Limb (tissue), 2 donors: ENCODE results near the gene TEAD4.

ENCODE experiments used
- DNase-seq, 2 donors: peaks; one replicate each; pipeline ENCODE4 v3.0.0-alpha.2; 2016; ENCODE audit errors: extremely low spot score in 2 of 2

Gene TEAD4

GRCh38 chr12:3000548-3001275, 41.5 kb downstream of the TEAD4 start:
- DNase-seq, result no peak

DNA sequence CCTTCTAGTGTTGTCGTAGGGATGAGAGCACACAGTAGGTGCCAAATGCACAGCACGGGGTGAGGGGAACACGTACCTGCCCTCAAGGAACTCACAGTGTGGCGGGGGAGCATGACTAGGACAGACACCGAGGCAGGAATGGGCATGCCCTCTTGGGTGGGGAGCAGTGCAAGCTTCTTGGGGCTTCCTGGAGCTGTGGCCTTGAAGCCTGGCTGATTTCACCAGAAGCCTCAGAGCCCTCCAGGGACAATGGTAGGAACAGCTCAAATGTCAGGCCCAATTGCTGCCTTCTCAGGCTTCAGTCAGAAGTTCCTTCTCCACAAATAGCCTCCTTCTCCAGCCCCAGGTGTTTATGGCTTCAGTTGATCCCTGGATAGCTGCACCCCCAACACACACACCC, 43.4 kb downstream of the TEAD4 start:
- DNase-seq, result no peak

DNA sequence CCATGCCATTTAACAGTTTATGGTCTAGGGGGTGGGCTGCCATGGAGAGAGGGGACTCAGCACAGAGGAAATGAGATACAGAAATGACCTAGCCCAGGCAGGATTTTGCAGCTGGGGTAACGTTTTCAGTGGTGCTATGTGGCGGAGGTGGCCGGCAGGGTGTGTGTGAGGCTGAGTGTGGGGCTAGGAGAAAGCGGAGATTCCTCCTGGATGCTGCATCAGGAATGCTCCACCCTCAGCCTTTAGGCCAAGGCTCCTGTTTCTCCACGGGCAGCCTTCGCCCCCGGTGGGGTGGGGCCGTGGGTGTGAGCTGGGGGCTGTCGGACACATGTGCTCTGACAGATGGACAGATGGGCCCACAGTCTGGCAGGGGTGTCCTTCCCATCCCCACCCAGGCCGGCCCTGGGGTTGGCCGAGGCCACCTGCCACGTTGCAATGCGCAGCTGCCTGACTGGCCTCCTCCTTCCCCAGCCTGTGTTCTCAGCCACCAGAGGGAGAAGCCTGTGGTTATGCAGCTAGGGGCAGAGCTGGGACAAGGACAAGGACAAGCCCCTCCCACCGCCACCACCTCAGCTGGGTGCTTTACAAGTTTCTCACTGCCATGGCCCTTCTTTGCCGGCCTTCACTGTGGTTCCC, 44.3 kb downstream of the TEAD4 start:
- DNase-seq, result peak; percentile 28 to 65

DNA sequence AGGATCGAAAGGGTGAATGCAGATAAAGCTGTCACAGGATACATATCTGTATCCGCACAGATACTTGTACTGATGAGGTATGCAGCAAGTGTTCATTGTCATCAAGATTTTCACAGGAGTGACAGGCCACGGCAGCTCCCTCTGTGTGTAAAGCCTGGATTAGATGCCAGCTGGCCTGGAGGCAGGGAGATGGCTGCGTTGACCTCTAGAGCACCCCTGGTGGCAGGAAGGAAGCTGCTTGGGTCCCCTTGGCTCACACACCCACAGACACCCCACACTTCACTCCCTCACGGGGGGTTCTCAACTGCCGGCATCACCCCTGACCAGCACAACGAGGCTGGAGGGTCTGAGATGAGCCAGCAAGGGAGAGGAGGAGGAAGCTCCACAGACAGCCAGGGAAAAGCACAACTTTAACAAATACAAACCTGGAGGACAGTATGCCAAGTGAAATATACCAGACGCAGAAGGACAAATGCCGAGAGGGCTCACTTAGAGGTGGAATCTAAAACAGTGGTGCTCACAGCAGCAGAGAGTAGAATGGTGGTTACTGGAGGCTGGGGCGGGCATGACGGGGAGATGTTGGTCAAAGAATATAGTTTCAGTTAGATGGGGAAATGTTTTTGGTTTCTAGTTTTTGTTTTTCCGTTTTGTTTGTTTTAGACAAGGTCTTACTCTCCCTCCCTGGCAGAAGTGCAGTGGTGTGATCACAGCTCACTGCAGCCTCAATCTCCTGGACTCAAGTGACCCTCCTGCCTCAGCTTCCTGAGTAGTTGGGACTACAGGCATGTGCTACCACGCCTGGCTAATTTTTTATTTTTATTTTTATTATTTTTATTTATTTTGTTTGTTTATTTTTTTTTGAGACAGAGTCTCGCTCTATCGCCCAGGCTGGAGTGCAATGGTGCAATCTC, 45.7 kb downstream of the TEAD4 start:
- DNase-seq, result peak in 1 of 2 donors; percentile 17

GRCh38 chr12:3005736-3006135, 46.5 kb downstream of the TEAD4 start:
- no peak for DNase-seq

DNA sequence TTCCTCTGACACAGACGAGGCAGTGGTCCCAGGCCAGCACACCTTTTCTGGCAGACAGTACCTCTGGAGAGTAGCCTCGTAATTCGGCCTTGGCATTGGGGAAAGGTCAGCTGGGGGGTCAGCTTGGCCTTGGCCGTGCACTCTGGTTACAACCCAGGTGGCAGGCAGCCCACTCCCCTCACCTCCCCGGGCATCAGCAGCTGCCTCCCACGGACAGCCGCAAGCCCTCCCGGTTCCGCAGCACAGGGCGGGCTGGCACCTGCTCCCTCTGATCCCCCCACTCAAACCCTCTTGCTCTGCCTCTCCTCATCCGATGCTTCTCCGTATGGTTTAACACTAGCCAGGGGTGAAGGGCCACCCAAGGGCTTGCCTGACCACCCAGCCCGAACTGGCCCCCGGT, 50.6 kb downstream of the TEAD4 start:
- DNase-seq, result no peak

GRCh38 chr12:3010214-3010930, 51.2 kb downstream of the TEAD4 start:
- no peak for DNase-seq

- no peak for DNase-seq
Measured at GRCh38 chr12:3012786-3013185, 53.6 kb downstream of the TEAD4 start.

GRCh38 chr12:3014641-3015040, 55.4 kb downstream of the TEAD4 start:
- no peak for DNase-seq

GRCh38 chr12:3015356-3015755, 56.2 kb downstream of the TEAD4 start:
- DNase-seq, result no peak

GRCh38 chr12:3016191-3016590, 57.0 kb downstream of the TEAD4 start:
- no peak for DNase-seq

DNA sequence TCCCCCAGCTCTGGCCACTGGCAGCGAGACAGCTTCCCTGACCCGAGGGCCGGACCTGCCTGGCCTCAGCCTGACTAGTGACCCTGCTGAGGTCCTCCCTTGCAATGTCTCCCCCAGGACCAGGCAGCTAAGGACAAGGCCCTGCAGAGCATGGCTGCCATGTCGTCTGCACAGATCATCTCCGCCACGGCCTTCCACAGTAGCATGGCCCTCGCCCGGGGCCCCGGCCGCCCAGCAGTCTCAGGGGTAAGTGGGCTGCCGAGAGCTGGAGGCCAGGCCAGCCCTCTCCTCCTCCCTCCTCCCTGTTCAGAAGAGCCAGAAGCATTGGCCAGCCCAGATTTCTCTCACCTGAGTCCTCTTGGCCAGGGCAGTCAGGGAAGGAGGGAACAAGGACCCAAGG, 58.1 kb downstream of the TEAD4 start:
- no peak for DNase-seq

- no peak for DNase-seq
Measured at GRCh38 chr12:3018284-3019004, 59.2 kb downstream of the TEAD4 start.

DNA sequence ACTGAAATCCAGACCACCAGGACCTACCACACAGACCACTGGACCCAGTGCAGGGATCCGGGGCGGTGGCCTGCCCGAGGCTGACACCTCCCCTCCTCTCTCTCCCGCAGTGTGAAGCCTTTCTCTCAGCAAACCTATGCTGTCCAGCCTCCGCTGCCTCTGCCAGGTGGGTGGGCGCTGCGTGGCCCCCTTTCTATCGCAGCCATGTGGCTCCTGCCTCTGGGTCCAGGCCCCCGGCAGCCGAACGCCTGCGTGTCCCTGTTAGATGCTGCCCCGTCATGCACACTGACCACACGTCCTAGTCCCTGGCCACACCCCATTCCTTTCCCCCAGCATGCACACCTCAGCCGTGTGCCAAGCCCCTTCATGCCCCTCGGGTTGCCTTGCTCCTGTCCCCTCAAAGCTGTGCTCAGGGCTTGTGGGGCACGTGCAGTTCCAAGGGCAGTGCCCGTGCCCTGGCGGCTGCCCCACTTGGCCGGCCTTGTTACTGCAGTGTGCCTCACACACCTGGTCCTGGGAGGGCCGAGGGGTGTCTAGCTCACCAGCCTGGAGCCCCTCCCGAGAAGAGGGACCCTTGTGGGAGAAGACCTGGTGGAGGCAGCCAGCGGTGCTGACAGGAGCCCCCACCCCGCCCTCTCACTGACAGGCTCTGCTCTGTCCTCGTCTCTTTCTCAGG, 59.9 kb downstream of the TEAD4 start:
- DNase-seq, result no peak

DNA sequence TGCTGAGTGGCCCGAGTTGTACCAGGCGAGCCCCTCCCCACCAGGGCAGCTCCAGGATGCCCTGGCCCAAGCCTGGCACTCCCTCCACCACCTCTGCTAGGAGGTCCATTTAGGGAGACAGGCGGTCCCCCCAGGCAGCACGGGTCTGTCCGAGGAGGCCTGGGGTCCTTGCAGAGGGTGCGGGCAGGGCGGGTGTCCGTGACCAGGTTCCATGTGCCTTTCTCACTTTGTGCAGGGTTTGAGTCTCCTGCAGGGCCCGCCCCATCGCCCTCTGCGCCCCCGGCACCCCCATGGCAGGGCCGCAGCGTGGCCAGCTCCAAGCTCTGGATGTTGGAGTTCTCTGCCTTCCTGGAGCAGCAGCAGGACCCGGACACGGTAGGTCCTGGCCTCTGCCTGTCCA, 61.2 kb downstream of the TEAD4 start:
- no peak for DNase-seq

GRCh38 chr12:3020850-3021435, 61.7 kb downstream of the TEAD4 start:
- DNase-seq, result no peak

DNA sequence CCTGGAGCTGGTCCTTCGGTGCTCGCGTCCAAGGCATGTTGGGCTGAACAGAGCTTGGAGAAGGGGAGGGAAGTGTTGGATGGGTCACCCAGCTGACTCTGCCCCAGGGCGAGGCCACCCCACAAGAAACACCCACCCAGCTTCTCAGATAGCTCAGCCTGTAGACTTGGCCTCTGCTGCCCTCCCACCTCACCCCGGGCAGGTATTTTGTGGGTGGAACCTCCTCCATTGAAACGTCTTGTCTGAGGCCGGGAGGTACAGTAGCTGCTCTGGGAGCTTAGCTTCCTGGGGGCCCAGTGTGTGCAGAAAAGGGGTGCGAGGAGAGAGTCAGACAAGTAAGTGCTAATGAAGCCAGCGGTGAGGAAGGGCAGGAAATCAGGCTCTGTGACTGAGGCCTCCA, 63.2 kb downstream of the TEAD4 start:
- no peak for DNase-seq

DNA sequence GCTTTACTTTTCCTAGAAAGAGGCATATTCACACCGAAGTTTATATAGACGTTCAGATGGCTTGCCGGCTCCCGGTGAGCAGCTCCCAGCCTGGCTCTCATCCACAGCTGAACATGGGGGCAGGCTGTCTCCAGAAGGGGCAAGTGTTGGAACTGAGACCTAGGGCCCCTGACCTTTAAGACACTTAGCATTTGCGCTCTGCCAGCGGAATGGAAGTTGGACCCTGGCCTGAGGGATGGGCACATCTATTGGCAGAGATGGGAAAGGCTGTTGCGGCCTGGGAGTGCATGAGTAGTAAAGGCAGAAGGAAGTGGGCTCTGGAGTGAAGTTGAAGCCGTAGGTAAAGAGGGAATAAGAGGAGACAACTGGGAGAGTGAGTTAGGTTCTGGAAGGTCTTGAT, 63.8 kb downstream of the TEAD4 start:
- DNase-seq, result no peak

DNA sequence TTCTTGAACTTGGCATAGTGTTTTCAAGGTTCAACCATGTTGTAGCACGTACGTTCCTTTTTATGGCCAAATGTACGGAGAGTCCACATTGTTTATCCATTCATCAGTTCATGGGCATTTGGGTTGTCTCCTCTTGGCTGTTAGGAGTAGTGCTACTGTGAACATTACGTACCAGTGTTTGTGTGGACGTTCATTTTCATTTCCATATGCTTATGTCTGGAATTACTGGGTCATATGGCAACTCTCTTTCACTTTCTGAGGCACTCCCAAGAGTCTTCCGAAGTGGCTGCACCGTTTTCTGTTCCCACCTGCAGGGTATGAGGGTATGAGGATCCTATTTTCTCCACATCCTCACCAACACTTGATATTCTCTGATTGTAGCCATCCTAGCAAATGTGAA, 68.9 kb downstream of the TEAD4 start:
- no peak for DNase-seq

GRCh38 chr12:3030821-3031429, 71.7 kb downstream of the TEAD4 start:
- DNase-seq, result no peak
